Right lobe of liver (tissue), 6 donors: Measurements from ENCODE around the gene STK10. TPM values are rescaled to one million over a fixed set of nuclear protein-coding genes. Genes with fewer than 3 reads are reported as not detected.

Source experiments
- ATAC-seq, 4 donors: fragments of 200-7000 bp; cut with Tn5 transposase; one replicate each; pipeline ENCODE4 v1.9.1; 2020; ENCODE audit warnings: mild to moderate bottlenecking in 4 of 4, moderate library complexity in 4 of 4
- DNase-seq, 3 donors: peaks; one replicate each; pipeline ENCODE4 v3.0.0-alpha.2; 2020
- H3K27ac ChIP-seq, 3 donors: fragments of 200-600 bp; one replicate each; pipeline ENCODE4 v1.8.0; 2022
- H3K27me3 ChIP-seq, 2 donors: fragments of 200-600 bp; one replicate each; pipeline ENCODE4 v1.8.0; 2022
- H3K36me3 ChIP-seq, 4 donors: fragments of 200-600 bp; sonication (generic) in 1 of 4; one replicate each; pipeline versions ENCODE4 v1.5.1 to v1.8.0; 2017 to 2022; ENCODE audit warnings: control low read depth in 1 of 4
- H3K4me1 ChIP-seq, 4 donors: fragments of 200-600 bp; sonication (generic) in 1 of 4; one replicate each; pipeline versions ENCODE4 v1.5.1 to v1.8.0; 2017 to 2022; ENCODE audit warnings: control low read depth in 1 of 4
- H3K4me3 ChIP-seq, 3 donors: fragments of 200-600 bp; one replicate each; pipeline ENCODE4 v1.8.0; 2022
- H3K9me3 ChIP-seq, 4 donors: fragments of 200-600 bp; sonication (generic) in 1 of 4; one replicate each; pipeline versions ENCODE4 v1.5.1 to v1.8.0; 2017 to 2022; ENCODE audit warnings: control low read depth in 1 of 4
- CTCF ChIP-seq, 4 donors: fragments of 200-600 bp in 3 of 4; fragments of 450-650 bp in 1 of 4; IDR thresholded peaks; one replicate each; pipeline versions ENCODE4 v1.5.1 to v1.8.0; 2016 to 2022; ENCODE audit warnings: antibody characterized with exemption in 4 of 4, mild to moderate bottlenecking in 2 of 4
- POLR2A ChIP-seq: fragments of 450-650 bp; IDR thresholded peaks from one replicate; pipeline ENCODE4 v1.6.1; 2017; ENCODE audit warnings: antibody characterized with exemption, mild to moderate bottlenecking
- WGBS: methylation state at CpG from one replicate; pipeline ENCODE4 v1.1.6; 2018; ENCODE audit warnings: low coverage, low lambda C conversion rate; ENCODE audit not compliant: insufficient coverage; ENCODE audit errors: missing lambda C conversion rate; 5-methylcytosine and 5-hydroxymethylcytosine counted together
- intact Hi-C, 2 donors: fragments of 100-400 bp; cut with DNase I; formaldehyde crosslinking; loops; one replicate each; pipeline versions ENCODE4 v1.11.2 to v1.14.1; 2022
- total RNA-seq, 6 experiments: library from RNA; depleted of rRNA in 2 of 6; stranded (reverse); fragments of >200 nt in 2 of 6; fragmentation: NEBNext Ultra II Directional in 3 of 6; extraction: Animal tissue kit (Norgen Biotek cat#: 25700) in 3 of 6; gene quantifications; one replicate each; pipeline versions ENCODE4 v1.1.0 to v1.2.4, GENCODE V29; 2016 to 2023
- donor health status: DM: no; HTN: yes; CAD: no.
- donor health status: DM: no; HTN: no; CAD: no.
- donor health status: DM: no; HTN: no; CAD: no.
- donor health status: DM: no; HTN: yes; CAD: no.
- donor health status: DM: no; HTN: yes; CAD: no.

Gene STK10
- total RNA-seq, 6 experiments from 2014 or later, result 6.9 to 27.4 (median 9.0) TPM

- intact Hi-C loops, result no loop called here
- DNase-seq, result no peak
- Histone ChIP-seq H3K36me3 (no peaks in the 10 kb centered on the region), H3K9me3 (no peaks in the 10 kb centered on the region), H3K4me3 (no peak overlapping the region), H3K4me1 (peaks cover 0 to 16% (median 8%) of the 10 kb centered on the region in 4 donors), H3K27me3 (no peaks in the 10 kb centered on the region), H3K27ac (no peak overlapping the region)
- ATAC-seq, result no peak
- TF ChIP-seq CTCF (IDR thresholded peaks at IDR 0.05) (no peak), POLR2A (no peak)
- WGBS, result 58% methylated on average over 6 of the region's 6 CpGs
Observed at GRCh38 chr5:172008689-172009141, 179.3 kb downstream of the STK10 start.

GRCh38 chr5:172008111-172008455, 179.9 kb downstream of the STK10 start:
- DNase-seq (no peak), ATAC-seq (no peak)
- WGBS, result 39% methylated on average over 3 of the region's 3 CpGs
- H3K4me1 ChIP-seq, result peaks cover 0 to 22% (median 13%) of the 10 kb centered on the region in 4 donors
- H3K9me3 ChIP-seq, result no peaks in the 10 kb centered on the region
- H3K36me3 ChIP-seq, result no peaks in the 10 kb centered on the region
- no peak overlapping the region for H3K4me3 ChIP-seq
- TF ChIP-seq CTCF (IDR thresholded peaks at IDR 0.05) (no peak), POLR2A (no peak)
- no peaks in the 10 kb centered on the region for H3K27me3 ChIP-seq
- no peak overlapping the region for H3K27ac ChIP-seq
- intact Hi-C loops, result no loop called here

GRCh38 chr5:172007175-172008110, 180.6 kb downstream of the STK10 start:
- no peak for DNase-seq
- peaks cover 0 to 28% (median 16%) of the 10 kb centered on the region in 4 donors for H3K4me1 ChIP-seq
- H3K9me3 ChIP-seq, result no peaks in the 10 kb centered on the region
- no peak for TF ChIP-seq POLR2A
- TF ChIP-seq CTCF (IDR thresholded peaks at IDR 0.05), result no peak
- H3K27ac ChIP-seq, result peak overlapping the region; percentile 96 to 100 (median 98)
- peak in 2 of 4 donors; percentile 7 to 38 for ATAC-seq
- intact Hi-C loops, result no loop called here
- no peaks in the 10 kb centered on the region for H3K36me3 ChIP-seq
- H3K4me3 ChIP-seq, result peak overlapping the region; percentile 83 to 95 (median 87)
- WGBS, result 20% methylated on average over 34 of the region's 37 CpGs
- no peaks in the 10 kb centered on the region for H3K27me3 ChIP-seq

GRCh38 chr5:172006321-172007174, 181.5 kb downstream of the STK10 start, which contains the start of gene FBXW11:
FBXW11 (minus strand) TSS chr5:172006638; CDS start chr5:172006502, 136 bp downstream.
- WGBS, result 0% methylated on average over 11 of the region's 81 CpGs
- Histone ChIP-seq H3K27ac (peak within 1 kb of the TSS; percentile 96 to 100 (median 98)), H3K27me3 (no peaks in the 10 kb centered on the region), H3K36me3 (no peaks in the 10 kb centered on the region), H3K9me3 (no peaks in the 10 kb centered on the region), H3K4me3 (peak within 1 kb of the TSS; percentile 83 to 95 (median 87)), H3K4me1 (peaks cover 0 to 29% (median 16%) of the 10 kb centered on the region in 4 donors)
- intact Hi-C loops, result no loop called here
- peak; percentile 98 to 99 (median 98) for DNase-seq
- peak; percentile 90 to 95 (median 94) for ATAC-seq
- TF ChIP-seq CTCF (IDR thresholded peaks at IDR 0.05), result no peak
- peak; percentile 78 for TF ChIP-seq POLR2A
